K562 (cell line): Measurements from ENCODE around the gene ZBTB32. TPM values are rescaled to one million over a fixed set of nuclear protein-coding genes. Genes with fewer than 3 reads are reported as not detected.

Experiments
- ADNP ChIP-seq: fragments of 200-800 bp; sonication (Bioruptor generic); IDR thresholded peaks from 2 replicates; pipeline ENCODE4 v1.6.1; 2016; ENCODE audit warnings: missing genetic modification characterization, missing compliant biosample characterization
- CBX3 ChIP-seq, 2 experiments: IDR thresholded peaks; 1 replicate in 1 of 2; 2 replicates in 1 of 2; pipeline ENCODE4 v1.6.1; 2012; ENCODE audit warnings: inconsistent platforms in 2 of 2, low read length in 2 of 2, borderline replicate concordance in 1 of 2, control low read depth in 1 of 2
- CCAR2 ChIP-seq: fragments of 200-400 bp; formaldehyde crosslinking; IDR thresholded peaks from 2 replicates; pipeline ENCODE4 v1.6.1; 2017; ENCODE audit warnings: mild to moderate bottlenecking, low read depth, low read length
- CHCHD3 ChIP-seq: fragments of 250-450 bp; sonication (Bioruptor Pico); IDR thresholded peaks from 2 replicates; pipeline ENCODE4 v2.1.2; 2022; ENCODE audit warnings: mild to moderate bottlenecking
- EGR1 ChIP-seq: fragments of 450-650 bp; conservative IDR thresholded peaks from 2 replicates; pipeline ENCODE4 v1.6.1; 2017; ENCODE audit warnings: mild to moderate bottlenecking
- ELF2 ChIP-seq: fragments of 250-450 bp; sonication (Bioruptor Pico); IDR thresholded peaks from 2 replicates; pipeline ENCODE4 v1.5.0; 2021; ENCODE audit warnings: mild to moderate bottlenecking
- FOS ChIP-seq: IDR thresholded peaks from 3 replicates; pipeline ENCODE4 v1.6.1; 2011; ENCODE audit not compliant: insufficient read length; ENCODE audit errors: extremely low read depth
- ILK ChIP-seq: fragments of 450-650 bp; IDR thresholded peaks from 2 replicates; pipeline ENCODE4 v1.6.1; 2016; ENCODE audit warnings: missing genetic modification characterization, low read depth, mild to moderate bottlenecking, missing compliant biosample characterization, moderate library complexity, borderline replicate concordance
- LARP7 ChIP-seq: fragments of 450-650 bp; IDR thresholded peaks from 2 replicates; pipeline ENCODE4 v1.6.1; 2016
- MEIS2 ChIP-seq: fragments of 450-650 bp; IDR thresholded peaks from 2 replicates; pipeline ENCODE4 v1.6.1; 2014; ENCODE audit warnings: mild to moderate bottlenecking; ENCODE audit not compliant: partially characterized antibody
- PHB ChIP-seq: fragments of 250-450 bp; sonication (Bioruptor Pico); IDR thresholded peaks from 2 replicates; pipeline ENCODE4 v1.5.0; 2021
- POLR2H ChIP-seq: IDR thresholded peaks from 2 replicates; pipeline ENCODE4 v1.6.1; 2016; ENCODE audit warnings: missing genetic modification characterization, low read depth, mild to moderate bottlenecking, control low read depth, missing compliant biosample characterization, moderate library complexity
- RBM39 ChIP-seq: fragments of 200-400 bp; formaldehyde crosslinking; optimal IDR thresholded peaks from 2 replicates; pipeline ENCODE3; 2018; ENCODE audit warnings: low read depth, low read length
- TEAD2 ChIP-seq: fragments of 450-650 bp; IDR thresholded peaks from 2 replicates; pipeline ENCODE4 v1.6.1; 2016; ENCODE audit warnings: missing genetic modification characterization, control low read depth, missing compliant biosample characterization
- ZC3H8 ChIP-seq: fragments of 450-650 bp; IDR thresholded peaks from 2 replicates; pipeline ENCODE4 v1.6.1; 2017
- ZFP30 ChIP-seq: fragments of 250-450 bp; sonication (Bioruptor Pico); IDR thresholded peaks from 2 replicates; pipeline ENCODE4 v1.8.0; 2022; ENCODE audit warnings: moderate library complexity, mild to moderate bottlenecking, inconsistent platforms, borderline replicate concordance
- ZNF41 ChIP-seq: fragments of 250-450 bp; sonication (Bioruptor Pico); conservative IDR thresholded peaks from 2 replicates; pipeline ENCODE4 v1.4.0; 2020; ENCODE audit warnings: mild to moderate bottlenecking
- ZNF830 ChIP-seq: fragments of 250-450 bp; sonication (Bioruptor Pico); IDR thresholded peaks from 2 replicates; pipeline ENCODE4 v1.5.0; 2021; ENCODE audit warnings: mild to moderate bottlenecking
- polyA plus RNA-seq, 8 experiments: library from polyadenylated mRNA; depleted of rRNA in 4 of 8; stranded (reverse) in 5 of 8; unstranded in 3 of 8; fragments of >200 nt; fragmentation: Nextera tagmentation in 2 of 8; fragmentation: Illumina TruSeq in 1 of 8; extraction: Ambion mirVana in 2 of 8; extraction: Trizol in 1 of 8; gene quantifications; 2 replicates each; pipeline versions ENCODE4 v1.2.1 to v1.2.3, GENCODE V29; 2011 to 2014; ENCODE audit warnings: inconsistent platforms in 1 of 8, missing spikeins in 1 of 8
- total RNA-seq, 7 experiments: library from RNA; depleted of rRNA in 6 of 7; stranded (reverse); fragments of >200 nt in 6 of 7; fragmentation: Illumina TruSeq in 2 of 7; extraction: Trizol in 2 of 7; gene quantifications; 2 replicates each; pipeline versions ENCODE4 v1.2.1 to v1.2.3, GENCODE V29; 2011 to 2021; ENCODE audit warnings: low replicate concordance in 1 of 7
- TF ChIP-seq, protein P1 (sequence below): fragments of 200-400 bp; formaldehyde crosslinking; IDR thresholded peaks from 2 replicates; pipeline ENCODE4 v1.6.1; 2017; ENCODE audit warnings: mild to moderate bottlenecking, low read depth, low read length, moderate library complexity
- TF ChIP-seq, protein P2 (sequence below), 2 experiments: IDR thresholded peaks; 2 replicates each; pipeline ENCODE4 v1.6.1; 2011; ENCODE audit warnings: borderline replicate concordance in 1 of 2, control low read depth in 1 of 2, low read depth in 1 of 2, low read length in 1 of 2, mild to moderate bottlenecking in 1 of 2, mixed read lengths in 1 of 2, moderate library complexity in 1 of 2; ENCODE audit not compliant: insufficient read depth in 1 of 2, insufficient read length in 1 of 2, poor library complexity in 1 of 2, severe bottlenecking in 1 of 2; ENCODE audit errors: extremely low read depth in 1 of 2
- TF ChIP-seq, protein P3 (sequence below), 2 experiments: fragments of 450-650 bp; IDR thresholded peaks; 2 replicates each; pipeline ENCODE4 v1.6.1; 2018; ENCODE audit warnings: mild to moderate bottlenecking in 2 of 2, low read depth in 1 of 2; ENCODE audit not compliant: partially characterized antibody in 2 of 2

Gene ZBTB32
- total and polyA plus RNA-seq, 9 of the 15 experiments (the other 6 are each of a cell fraction or from before 2014, with no cell fraction given): 0.20 TPM; not detected in 8

DNA sequence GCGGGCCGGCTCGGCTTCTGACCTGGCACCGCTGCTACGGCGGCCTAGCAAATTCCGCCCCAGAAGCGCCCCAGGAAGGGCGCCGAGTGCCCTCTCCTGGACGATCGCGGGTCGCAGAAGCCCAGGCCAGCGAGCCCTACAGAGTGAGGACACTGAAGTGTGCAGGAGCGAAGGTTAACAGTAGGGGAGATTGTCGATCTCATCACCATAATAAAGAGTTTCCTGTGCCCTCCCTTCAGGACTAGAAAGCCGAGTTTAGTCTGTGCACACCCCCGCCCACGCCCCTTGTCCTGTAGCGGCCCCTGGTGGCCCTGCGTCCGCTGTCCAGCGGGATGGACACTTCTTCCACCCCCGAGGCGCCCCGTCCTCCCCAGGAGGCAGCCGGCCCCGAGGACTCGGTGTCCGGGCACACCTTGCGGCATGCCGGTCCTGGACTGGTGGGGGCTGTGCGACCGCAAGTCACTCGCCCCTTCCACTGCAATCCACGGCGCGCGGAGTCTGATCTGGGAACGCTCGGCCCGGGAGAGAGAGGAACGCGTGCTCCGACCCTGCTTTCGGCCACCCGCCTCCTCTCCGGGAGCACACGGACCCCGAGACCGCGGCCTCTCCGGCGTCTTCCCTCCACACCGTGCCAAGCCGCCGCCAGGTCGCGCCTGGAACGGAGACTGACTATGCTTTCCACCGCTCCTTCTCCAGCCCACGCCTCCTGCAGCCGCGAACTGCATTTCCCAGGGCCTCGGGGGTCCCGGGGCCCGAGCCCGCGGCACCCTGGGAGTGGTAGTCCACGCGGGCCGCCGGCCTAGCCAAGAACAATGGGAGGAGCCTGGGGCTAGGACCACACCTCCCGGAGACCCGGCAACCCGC lies 12.7 kb downstream of the ZBTB32 start (continued):
- TF ChIP-seq ILK (tag): no peak
- no peak for TF ChIP-seq ZNF41
- no peak for TF ChIP-seq ZNF830 (CRISPR knock-in tag)
- no peak for TF ChIP-seq POLR2H (tag)
- TF ChIP-seq RBM39: no peak
- no peak for TF ChIP-seq ZFP30 (CRISPR knock-in tag)
- no peak for TF ChIP-seq CCAR2
- TF ChIP-seq ZC3H8: no peak
- no peak for TF ChIP-seq MEIS2
- TF ChIP-seq, protein P1, sequence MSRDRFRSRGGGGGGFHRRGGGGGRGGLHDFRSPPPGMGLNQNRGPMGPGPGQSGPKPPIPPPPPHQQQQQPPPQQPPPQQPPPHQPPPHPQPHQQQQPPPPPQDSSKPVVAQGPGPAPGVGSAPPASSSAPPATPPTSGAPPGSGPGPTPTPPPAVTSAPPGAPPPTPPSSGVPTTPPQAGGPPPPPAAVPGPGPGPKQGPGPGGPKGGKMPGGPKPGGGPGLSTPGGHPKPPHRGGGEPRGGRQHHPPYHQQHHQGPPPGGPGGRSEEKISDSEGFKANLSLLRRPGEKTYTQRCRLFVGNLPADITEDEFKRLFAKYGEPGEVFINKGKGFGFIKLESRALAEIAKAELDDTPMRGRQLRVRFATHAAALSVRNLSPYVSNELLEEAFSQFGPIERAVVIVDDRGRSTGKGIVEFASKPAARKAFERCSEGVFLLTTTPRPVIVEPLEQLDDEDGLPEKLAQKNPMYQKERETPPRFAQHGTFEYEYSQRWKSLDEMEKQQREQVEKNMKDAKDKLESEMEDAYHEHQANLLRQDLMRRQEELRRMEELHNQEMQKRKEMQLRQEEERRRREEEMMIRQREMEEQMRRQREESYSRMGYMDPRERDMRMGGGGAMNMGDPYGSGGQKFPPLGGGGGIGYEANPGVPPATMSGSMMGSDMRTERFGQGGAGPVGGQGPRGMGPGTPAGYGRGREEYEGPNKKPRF: no peak
- TF ChIP-seq EGR1: peak; percentile 98
- no peak for TF ChIP-seq CHCHD3 (CRISPR knock-in tag)
- TF ChIP-seq, protein P2, sequence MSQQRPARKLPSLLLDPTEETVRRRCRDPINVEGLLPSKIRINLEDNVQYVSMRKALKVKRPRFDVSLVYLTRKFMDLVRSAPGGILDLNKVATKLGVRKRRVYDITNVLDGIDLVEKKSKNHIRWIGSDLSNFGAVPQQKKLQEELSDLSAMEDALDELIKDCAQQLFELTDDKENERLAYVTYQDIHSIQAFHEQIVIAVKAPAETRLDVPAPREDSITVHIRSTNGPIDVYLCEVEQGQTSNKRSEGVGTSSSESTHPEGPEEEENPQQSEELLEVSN (IDR thresholded peaks at IDR 0.05; ENCODE audit: borderline replicate concordance in 1 of 2, extremely low read depth in 1 of 2, insufficient read depth in 1 of 2, insufficient read length in 1 of 2, low read depth in 1 of 2, low read length in 1 of 2, poor library complexity in 1 of 2, severe bottlenecking in 1 of 2): peak in 1 of 2 experiments; percentile 3
- no peak for TF ChIP-seq TEAD2 (tag)
- TF ChIP-seq ADNP: no peak
- TF ChIP-seq, protein P3, sequence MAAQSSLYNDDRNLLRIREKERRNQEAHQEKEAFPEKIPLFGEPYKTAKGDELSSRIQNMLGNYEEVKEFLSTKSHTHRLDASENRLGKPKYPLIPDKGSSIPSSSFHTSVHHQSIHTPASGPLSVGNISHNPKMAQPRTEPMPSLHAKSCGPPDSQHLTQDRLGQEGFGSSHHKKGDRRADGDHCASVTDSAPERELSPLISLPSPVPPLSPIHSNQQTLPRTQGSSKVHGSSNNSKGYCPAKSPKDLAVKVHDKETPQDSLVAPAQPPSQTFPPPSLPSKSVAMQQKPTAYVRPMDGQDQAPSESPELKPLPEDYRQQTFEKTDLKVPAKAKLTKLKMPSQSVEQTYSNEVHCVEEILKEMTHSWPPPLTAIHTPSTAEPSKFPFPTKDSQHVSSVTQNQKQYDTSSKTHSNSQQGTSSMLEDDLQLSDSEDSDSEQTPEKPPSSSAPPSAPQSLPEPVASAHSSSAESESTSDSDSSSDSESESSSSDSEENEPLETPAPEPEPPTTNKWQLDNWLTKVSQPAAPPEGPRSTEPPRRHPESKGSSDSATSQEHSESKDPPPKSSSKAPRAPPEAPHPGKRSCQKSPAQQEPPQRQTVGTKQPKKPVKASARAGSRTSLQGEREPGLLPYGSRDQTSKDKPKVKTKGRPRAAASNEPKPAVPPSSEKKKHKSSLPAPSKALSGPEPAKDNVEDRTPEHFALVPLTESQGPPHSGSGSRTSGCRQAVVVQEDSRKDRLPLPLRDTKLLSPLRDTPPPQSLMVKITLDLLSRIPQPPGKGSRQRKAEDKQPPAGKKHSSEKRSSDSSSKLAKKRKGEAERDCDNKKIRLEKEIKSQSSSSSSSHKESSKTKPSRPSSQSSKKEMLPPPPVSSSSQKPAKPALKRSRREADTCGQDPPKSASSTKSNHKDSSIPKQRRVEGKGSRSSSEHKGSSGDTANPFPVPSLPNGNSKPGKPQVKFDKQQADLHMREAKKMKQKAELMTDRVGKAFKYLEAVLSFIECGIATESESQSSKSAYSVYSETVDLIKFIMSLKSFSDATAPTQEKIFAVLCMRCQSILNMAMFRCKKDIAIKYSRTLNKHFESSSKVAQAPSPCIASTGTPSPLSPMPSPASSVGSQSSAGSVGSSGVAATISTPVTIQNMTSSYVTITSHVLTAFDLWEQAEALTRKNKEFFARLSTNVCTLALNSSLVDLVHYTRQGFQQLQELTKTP (IDR thresholded peaks at IDR 0.05; ENCODE audit: low read depth in 1 of 2, partially characterized antibody in 2 of 2): peak in 1 of 2 experiments; percentile 98
- TF ChIP-seq ELF2: 0 out of 2 replicates have a peak, but pooled peaks have one; percentile 76
- TF ChIP-seq FOS: no peak
- TF ChIP-seq CBX3 (IDR thresholded peaks at IDR 0.05; ENCODE audit: borderline replicate concordance in 1 of 2, low read length in 2 of 2): 0 out of 3 replicates have a peak, but pooled peaks of 1 of the 2 experiments have one; percentile 35
- TF ChIP-seq LARP7: no peak
- TF ChIP-seq PHB (CRISPR knock-in tag): no peak
